SK-MEL-5 (cell line): ENCODE data around the gene FHL3. TPM values are rescaled to one million over a fixed set of nuclear protein-coding genes. Genes with fewer than 3 reads are reported as not detected.

Source experiments
- DNase-seq: peaks from one replicate; pipeline ENCODE4 v3.0.0-alpha.2; 2016; ENCODE audit warnings: low read depth, low spot score
- in situ Hi-C: cut with HindIII; loops from 2 replicates; pipeline ENCODE4 v1.10.0; 2016; ENCODE audit warnings: low sequenced_read_pairs, high pct_unique_total_duplicates, low pct_unique_long_range_greater_than_20kb
- small RNA-seq, 2 experiments: library from RNA; depleted of rRNA; stranded (forward); fragments of <200 nt; gene quantifications; one replicate each; pipeline ENCODE3, GENCODE V24; 2014
- total RNA-seq: library from RNA; depleted of rRNA; stranded (reverse); fragments of >200 nt; shearing (Covaris generic); gene quantifications from 2 replicates; pipeline ENCODE4 v1.2.3, GENCODE V29; 2014; rRNA removed

FHL3 gene
- total RNA-seq, 1 experiment from 2014 or later = 7.1 TPM

DNA sequence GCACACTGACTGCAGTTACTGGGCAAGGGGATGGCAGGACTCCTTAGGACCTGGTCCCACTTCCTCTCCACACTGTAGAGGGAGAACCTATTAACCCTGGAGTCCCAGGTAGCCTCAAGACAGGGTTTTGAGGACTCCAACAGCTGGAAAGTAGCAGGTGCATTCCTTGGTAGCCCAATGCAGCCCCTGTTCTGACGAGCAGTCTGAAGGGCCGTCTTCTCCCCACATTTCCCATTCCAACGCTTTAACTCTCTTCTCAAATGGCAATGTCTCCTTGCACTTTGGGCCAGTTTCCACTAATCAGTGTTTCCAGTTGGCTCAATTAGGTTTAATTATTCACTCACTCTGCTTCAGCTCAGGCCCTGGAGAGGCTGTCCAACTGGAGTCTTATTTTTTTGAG, 49.6 kb downstream of the FHL3 start:
- no peak for DNase-seq
- in situ Hi-C loops = no loop called here

DNA sequence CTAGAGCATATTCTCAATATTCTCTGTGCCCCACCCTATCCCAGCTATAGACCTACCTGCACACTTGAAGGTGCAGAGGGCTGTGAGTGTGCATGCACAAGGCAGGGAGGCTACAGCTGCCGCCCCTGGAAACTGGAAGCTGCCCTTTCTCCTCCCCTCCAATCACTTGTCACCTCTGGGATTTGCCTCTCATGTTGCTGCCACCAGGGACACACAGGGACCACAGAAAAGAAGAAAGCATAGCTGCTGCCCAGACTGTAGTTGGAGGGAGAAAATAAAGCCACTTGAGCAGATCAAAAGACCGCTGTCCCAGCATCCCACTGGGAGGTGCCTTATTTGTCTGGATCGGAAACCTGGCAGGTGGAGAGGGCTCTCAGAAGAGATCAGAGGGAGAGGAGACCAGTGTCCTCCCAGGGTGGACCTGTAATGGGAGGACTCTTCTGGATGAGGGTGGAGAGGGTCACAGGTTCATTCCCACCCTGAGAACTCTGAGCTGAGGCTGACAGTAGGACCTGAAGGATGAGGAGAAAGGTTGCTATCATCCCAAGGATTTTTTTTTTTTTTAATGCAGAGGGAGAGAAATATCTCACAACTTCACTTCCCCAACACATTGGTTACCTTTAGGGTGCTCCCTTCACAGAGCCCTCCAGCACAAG, 50.9 kb downstream of the FHL3 start:
- in situ Hi-C loops = no loop called here
- no peak for DNase-seq

DNA sequence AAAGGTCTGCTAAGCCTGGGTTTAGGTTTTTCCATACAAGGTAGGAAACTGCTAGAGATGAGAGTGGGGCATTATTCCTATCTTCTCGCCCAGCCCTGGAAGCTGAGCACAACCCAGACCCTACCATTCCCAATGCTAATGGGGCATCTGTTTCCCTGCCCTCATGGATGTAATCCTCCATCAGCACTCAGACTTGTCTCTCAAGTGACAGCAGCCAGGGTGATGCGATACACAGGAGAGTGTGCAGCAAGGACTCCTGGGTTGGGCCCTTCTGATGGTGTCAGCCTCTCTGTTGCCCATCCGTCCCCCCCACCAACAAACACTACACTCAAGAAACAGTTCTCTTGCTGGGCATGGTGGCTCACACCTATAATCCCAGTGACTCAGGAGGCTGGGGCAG, 52.6 kb downstream of the FHL3 start:
- in situ Hi-C loops = no loop called here
- no peak for DNase-seq

DNA sequence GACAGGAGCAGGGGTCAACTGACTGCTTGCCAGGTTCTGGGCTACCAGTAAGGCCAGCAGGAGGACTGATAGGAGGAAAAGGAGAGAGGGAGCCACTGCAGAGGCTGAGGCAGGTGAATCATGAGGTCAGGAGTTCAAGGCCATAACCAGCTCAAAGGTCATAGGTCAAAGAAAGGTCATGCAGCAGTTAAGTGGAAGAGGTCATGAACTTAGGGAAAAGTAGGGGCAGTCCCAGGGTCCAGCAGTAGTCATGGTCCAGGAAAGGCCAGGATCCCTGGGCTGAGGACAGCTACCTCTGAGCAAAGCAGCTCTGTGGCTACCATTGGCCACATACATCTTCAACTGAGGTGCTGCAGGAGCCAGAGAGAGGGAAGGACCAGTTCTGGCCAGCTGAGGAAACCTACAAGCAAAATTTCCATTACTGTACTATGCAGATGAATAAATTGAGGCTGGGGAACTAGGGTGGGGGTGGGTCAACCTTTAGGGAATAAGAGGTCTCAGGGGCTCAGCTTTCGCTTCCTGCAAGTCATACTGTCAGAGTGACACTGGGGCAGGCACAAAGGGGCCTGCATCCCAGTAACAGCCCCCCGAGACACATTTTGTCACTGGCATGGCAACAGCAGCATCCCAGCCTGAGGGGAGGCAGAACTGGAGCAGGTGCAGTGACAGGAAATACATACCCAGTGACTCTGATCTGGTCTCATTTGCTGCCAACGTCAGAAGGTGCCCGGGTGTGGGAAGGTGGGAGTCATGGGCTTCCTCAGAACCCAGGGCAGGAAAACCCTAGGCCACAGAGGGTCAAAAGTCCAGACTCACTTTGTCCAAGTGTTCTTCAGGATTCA, 53.3 kb downstream of the FHL3 start:
- in situ Hi-C loops = no loop called here
- no peak for DNase-seq

DNA sequence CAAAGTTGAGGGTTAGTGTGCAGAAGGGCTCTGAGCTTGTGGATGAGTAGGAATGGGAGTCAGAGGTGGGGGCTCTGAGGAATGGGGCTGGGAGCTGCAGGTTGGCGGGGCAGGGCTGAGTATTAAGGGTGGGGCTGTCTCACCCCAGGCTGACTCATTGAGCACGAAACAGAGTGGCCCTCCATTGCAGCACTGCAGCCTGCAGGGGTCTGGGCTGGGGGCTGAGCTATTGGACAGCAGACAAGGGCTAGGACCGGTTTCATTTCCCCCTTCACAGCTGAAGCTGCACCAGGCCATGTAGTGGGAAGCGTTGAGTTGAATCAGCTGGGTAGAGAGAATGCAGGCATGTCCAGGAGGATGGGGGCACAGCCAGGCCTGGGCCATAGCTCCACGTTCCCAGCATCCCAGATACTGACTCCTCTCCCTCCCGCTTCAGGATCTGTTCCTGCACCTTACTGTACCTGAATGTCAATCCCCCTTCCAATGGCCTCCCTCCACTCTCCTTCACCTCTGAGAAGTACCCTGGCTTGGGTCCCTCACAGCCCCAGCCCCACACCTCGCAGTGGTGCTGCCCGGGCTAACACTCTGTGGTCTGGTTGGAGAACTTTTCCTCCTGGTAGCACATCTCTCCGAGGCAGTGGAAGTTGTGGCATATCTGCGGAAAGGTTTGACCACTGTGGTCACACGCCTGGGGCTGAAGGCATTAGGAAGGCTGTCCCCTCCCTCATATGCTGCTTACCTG, 54.1 kb downstream of the FHL3 start:
- DNase-seq = no peak
- in situ Hi-C loops = no loop called here

DNA sequence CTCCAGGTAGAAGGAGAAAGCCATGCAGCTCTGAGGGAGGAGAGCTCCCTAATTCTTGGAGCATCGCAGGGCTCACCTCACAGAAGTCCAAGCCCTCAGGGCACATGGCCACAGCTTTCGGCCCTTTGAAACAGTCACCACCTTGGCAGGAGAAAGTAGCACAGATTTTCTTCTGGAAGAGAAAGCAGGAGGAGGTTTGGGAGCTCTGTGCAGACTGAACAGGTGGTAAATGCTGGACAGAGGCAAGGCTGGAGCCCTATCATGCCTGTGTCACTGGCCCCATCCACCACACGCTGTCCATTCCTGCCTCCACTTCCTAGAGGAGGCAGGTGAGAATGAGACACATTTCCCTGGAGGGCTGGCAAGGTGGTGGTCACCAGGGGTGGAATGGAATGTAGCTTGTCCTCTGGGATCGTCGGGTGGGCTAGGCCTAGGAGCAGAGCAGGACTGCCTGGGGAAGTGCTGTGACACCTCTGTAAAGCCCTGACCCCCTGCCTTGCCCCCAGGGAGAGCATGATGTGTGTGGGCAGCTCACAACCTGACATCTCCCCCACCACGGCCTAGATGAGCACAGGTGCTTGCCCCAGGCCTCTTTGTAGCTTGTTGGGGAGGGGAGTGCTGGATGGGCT, 55.7 kb downstream of the FHL3 start:
- DNase-seq = no peak
- in situ Hi-C loops = no loop called here

DNA sequence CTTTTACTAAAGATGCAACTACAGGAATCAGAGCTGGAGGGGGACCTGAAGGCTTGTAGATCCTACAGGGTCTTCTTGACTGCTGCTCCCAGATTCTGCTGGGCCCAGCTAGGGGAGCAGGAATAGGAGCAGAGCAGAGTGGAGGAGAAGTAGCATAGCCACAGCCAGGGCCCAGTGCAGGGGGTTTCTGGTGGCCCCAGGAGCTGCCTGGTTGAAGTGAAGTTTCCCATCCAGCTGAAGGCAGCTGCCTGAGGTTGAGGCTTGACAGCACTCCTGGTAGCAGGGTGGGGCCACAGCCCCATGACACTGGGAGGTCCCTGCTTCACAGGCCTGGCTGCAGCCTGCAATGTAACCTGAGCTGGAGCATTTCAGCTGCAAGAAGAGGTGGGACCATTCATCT, 56.5 kb downstream of the FHL3 start:
- DNase-seq = no peak
- in situ Hi-C loops = no loop called here

DNA sequence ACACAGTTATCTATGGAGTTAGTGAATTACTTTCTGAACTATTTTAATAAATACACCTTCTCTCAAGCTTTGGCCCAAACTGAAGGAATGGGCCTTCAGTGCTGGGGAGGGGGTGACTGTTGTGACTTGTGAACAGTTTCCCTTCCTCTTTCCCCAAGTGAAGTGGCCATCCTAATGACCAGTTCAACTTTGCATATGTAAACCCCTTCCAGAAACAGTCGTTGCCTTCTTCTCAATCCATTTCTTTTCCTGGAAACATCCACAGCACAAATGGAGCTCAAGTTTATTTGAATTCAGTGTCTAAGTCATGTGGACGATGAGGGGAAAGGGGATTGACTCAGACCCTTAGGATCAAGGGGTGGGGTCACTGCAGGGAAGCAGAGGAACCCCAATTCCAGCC, 57.1 kb downstream of the FHL3 start:
- in situ Hi-C loops = no loop called here
- DNase-seq = no peak

DNA sequence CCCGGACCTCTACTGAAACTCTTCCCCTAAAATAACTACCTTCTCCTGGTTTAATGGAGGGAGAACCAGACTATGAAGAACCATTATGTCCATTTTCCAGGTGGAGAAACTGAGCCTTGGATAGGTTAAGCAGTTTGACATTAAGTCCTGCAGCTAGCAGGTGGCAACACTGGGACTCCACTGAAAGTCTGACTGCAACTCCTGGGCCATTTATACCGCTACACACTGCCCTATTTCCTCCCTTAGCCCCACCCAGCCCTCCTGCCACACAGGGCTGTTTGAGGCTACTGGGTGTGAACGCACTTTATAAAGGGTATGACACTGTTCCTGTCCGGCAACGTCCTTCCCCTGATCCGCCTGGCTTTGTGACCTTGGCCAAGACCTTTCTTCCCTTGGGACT, 58.0 kb downstream of the FHL3 start:
- DNase-seq = no peak
- in situ Hi-C loops = no loop called here

Small RNAs within 50 kb of the gene (small RNA-seq; reads per million reads assigned to genes)
- gene RF00017 = 0 reads per million in 2 experiments
- 0 reads per million in 2 experiments for gene RNU6-510P

Other genes with a start within 250 kb of the FHL3 start
- gene EPHA10, start 240.4 kb downstream of the FHL3 start, total RNA-seq = 0.13 and 0.32 TPM in 2 replicates
- gene MANEAL, start 211.7 kb downstream of the FHL3 start, total RNA-seq = 22.3 and 27.3 TPM in 2 replicates
- 27.6 and 33.7 TPM in 2 replicates for gene C1orf122, start 197.7 kb downstream of the FHL3 start, total RNA-seq
- 55.2 and 58.2 TPM in 2 replicates for gene YRDC, start 197.3 kb downstream of the FHL3 start, total RNA-seq
- gene MTF1, start 145.9 kb downstream of the FHL3 start, total RNA-seq = 1.4 and 1.6 TPM in 2 replicates
- gene INPP5B, start 58.5 kb downstream of the FHL3 start, total RNA-seq = 34.8 and 35.9 TPM in 2 replicates
- gene SF3A3, start 15.5 kb downstream of the FHL3 start, total RNA-seq = 105 and 107 TPM in 2 replicates
- 73.1 and 79.0 TPM in 2 replicates for gene UTP11, start 7.2 kb upstream of the FHL3 start, total RNA-seq
- gene POU3F1, start 41.3 kb upstream of the FHL3 start, total RNA-seq = 3.0 and 4.0 TPM in 2 replicates